Measurements from ENCODE around the gene SLC2A13. TPM values are rescaled to one million over a fixed set of nuclear protein-coding genes. Genes with fewer than 3 reads are reported as not detected.

Gene SLC2A13
- total RNA-seq, 1 experiment from 2014 or later = 7.0 TPM

- DNase-seq = no peak
- Histone ChIP-seq H3K79me1 (ENCODE audit: insufficient read depth, low read depth, low read length, poor library complexity, severe bottlenecking) (no peaks in the 10 kb centered on the region), H2AFZ (ENCODE audit: low read length) (no peak overlapping the region), H4K5ac (ENCODE audit: insufficient read length, low read depth, low read length) (no peak overlapping the region), H2BK20ac (ENCODE audit: low read depth, low read length, poor library complexity, severe bottlenecking) (no peak overlapping the region), H3K18ac (ENCODE audit: insufficient read length, low read depth, low read length) (no peak overlapping the region), H3K14ac (ENCODE audit: insufficient read depth, low read length) (no peak overlapping the region), H4K91ac (ENCODE audit: insufficient read length, low read depth, low read length) (no peak overlapping the region), H3K4me1 (ENCODE audit: insufficient read depth, low read length) (no peaks in the 10 kb centered on the region), H3T11ph (ENCODE audit: low read length) (no peak overlapping the region), H3K4ac (ENCODE audit: low read depth, low read length) (no peak overlapping the region), H3K23ac (ENCODE audit: insufficient read length, low read depth, low read length) (no peak overlapping the region), H3K23me2 (ENCODE audit: insufficient read length, low read depth, low read length, poor library complexity, severe bottlenecking) (no peaks in the 10 kb centered on the region), H2AK5ac (ENCODE audit: insufficient read length, low read length) (no peak overlapping the region), H3K27ac (ENCODE audit: insufficient read length, low read depth, low read length) (no peak overlapping the region), H4K20me1 (ENCODE audit: control insufficient read depth, insufficient read depth, insufficient read length) (no peaks in the 10 kb centered on the region), H2BK5ac (ENCODE audit: insufficient read length, low read length) (no peak overlapping the region), H3K79me2 (ENCODE audit: insufficient read depth, low read length) (no peaks in the 10 kb centered on the region), H3K27me3 (ENCODE audit: insufficient read depth, low read length) (no peaks in the 10 kb centered on the region), H2BK120ac (ENCODE audit: low read depth, low read length, poor library complexity, severe bottlenecking) (no peak overlapping the region), H2BK12ac (ENCODE audit: insufficient read length, low read depth, low read length) (no peak overlapping the region), H3K56ac (ENCODE audit: insufficient read length, low read depth, low read length) (no peak overlapping the region), H3K9me3 (ENCODE audit: control insufficient read depth, low read depth, low read length) (no peaks in the 10 kb centered on the region), H2BK15ac (ENCODE audit: low read depth, low read length) (no peak overlapping the region), H4K8ac (replicated peaks; ENCODE audit: insufficient read length, low read depth, low read length) (no peak overlapping the region), H3K4me2 (ENCODE audit: insufficient read depth, insufficient read length, low read length) (no peak overlapping the region), H3K9ac (ENCODE audit: extremely low read depth, insufficient read length, low read length) (no peak overlapping the region)
- no peak overlapping the region for H3K4me3 Mint-ChIP-seq
- peaks cover 0 to 2% (median 0%) of the 10 kb centered on the region in 3 experiments; a peak in 2 of 7 replicates for H3K36me3 Mint-ChIP-seq (ENCODE audit: insufficient read depth in 1 of 3, low read depth in 3 of 3)
- H3K4me1 Mint-ChIP-seq = peaks cover 10 to 19% of the 10 kb centered on the region in 2 experiments; a peak in 3 of 4 replicates
- TF ChIP-seq, protein P1, sequence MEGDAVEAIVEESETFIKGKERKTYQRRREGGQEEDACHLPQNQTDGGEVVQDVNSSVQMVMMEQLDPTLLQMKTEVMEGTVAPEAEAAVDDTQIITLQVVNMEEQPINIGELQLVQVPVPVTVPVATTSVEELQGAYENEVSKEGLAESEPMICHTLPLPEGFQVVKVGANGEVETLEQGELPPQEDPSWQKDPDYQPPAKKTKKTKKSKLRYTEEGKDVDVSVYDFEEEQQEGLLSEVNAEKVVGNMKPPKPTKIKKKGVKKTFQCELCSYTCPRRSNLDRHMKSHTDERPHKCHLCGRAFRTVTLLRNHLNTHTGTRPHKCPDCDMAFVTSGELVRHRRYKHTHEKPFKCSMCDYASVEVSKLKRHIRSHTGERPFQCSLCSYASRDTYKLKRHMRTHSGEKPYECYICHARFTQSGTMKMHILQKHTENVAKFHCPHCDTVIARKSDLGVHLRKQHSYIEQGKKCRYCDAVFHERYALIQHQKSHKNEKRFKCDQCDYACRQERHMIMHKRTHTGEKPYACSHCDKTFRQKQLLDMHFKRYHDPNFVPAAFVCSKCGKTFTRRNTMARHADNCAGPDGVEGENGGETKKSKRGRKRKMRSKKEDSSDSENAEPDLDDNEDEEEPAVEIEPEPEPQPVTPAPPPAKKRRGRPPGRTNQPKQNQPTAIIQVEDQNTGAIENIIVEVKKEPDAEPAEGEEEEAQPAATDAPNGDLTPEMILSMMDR (conservative IDR thresholded peaks at IDR 0.05) = no peak
- no peaks in the 10 kb centered on the region; a peak in 1 of 5 replicates for H3K9me3 Mint-ChIP-seq
- H3K27ac Mint-ChIP-seq = no peak overlapping the region
- no CpG with 5 or more reads among the region's 1 CpG for WGBS (ENCODE audit: extremely low coverage, insufficient read length, low lambda C conversion rate)
- H3K27me3 Mint-ChIP-seq (ENCODE audit: low read depth) = no peaks in the 10 kb centered on the region
These were observed 116.4 kb downstream of the SLC2A13 start for GRCh38 chr12:39989501-39989900.
